Stimulated activated CD4-positive, alpha-beta T cell treated with anti-CD3 and anti-CD28 coated beads, Interleukin-4, amount 100 ng/mL, for 1 hour (primary cell): Measurements from ENCODE around the gene GPR4.

Experiments used
- DNase-seq: peaks from one replicate; pipeline ENCODE4 v3.0.0-alpha.2; 2020

GPR4 gene

GRCh38 chr19:45587873-45588272 is 14.1 kb downstream of the GPR4 start:
- no peak for DNase-seq

GRCh38 chr19:45585158-45585577 is 16.8 kb downstream of the GPR4 start:
- DNase-seq = no peak

GRCh38 chr19:45584332-45585157 is 17.5 kb downstream of the GPR4 start, which contains the start of gene OPA3:
TSS of gene OPA3 (minus strand) at chr19:45584802. CDS start at chr19:45584764, 38 bp downstream.
- peak; percentile 99 for DNase-seq

- DNase-seq = no peak
These were observed 20.4 kb downstream of the GPR4 start for GRCh38 chr19:45581576-45581975.

GRCh38 chr19:45578861-45579260 is 23.2 kb downstream of the GPR4 start:
- no peak for DNase-seq

- no peak for DNase-seq
These were observed 24.7 kb downstream of the GPR4 start for GRCh38 chr19:45577111-45577905.

- DNase-seq = no peak
These were observed 25.3 kb downstream of the GPR4 start for GRCh38 chr19:45576682-45577081.

GRCh38 chr19:45575216-45575615 is 26.8 kb downstream of the GPR4 start:
- DNase-seq = no peak

GRCh38 chr19:45574526-45574925 is 27.5 kb downstream of the GPR4 start:
- DNase-seq = no peak

GRCh38 chr19:45571457-45572220 is 30.4 kb downstream of the GPR4 start:
- no peak for DNase-seq

GRCh38 chr19:45569619-45570421 is 32.2 kb downstream of the GPR4 start:
- DNase-seq = peak; percentile 59

GRCh38 chr19:45568732-45569131 is 33.3 kb downstream of the GPR4 start:
- no peak for DNase-seq

- no peak for DNase-seq
These were observed 34.4 kb downstream of the GPR4 start for GRCh38 chr19:45567609-45568008.

- no peak for DNase-seq
These were observed 37.8 kb downstream of the GPR4 start for GRCh38 chr19:45564131-45564780.

- no peak for DNase-seq
These were observed 41.3 kb downstream of the GPR4 start for GRCh38 chr19:45560686-45561085.

- DNase-seq = no peak
These were observed 42.0 kb downstream of the GPR4 start for GRCh38 chr19:45560038-45560437.

- peak; percentile 54 for DNase-seq
These were observed 43.6 kb downstream of the GPR4 start for GRCh38 chr19:45558399-45558878.

GRCh38 chr19:45556835-45557234 is 45.2 kb downstream of the GPR4 start:
- DNase-seq = no peak

- DNase-seq = no peak
These were observed 47.5 kb downstream of the GPR4 start for GRCh38 chr19:45554481-45554880.

GRCh38 chr19:45553464-45553863 is 48.5 kb downstream of the GPR4 start:
- no peak for DNase-seq

- DNase-seq = no peak
These were observed 53.9 kb downstream of the GPR4 start for GRCh38 chr19:45547965-45548609.
